Left lung (tissue), 10 donors: Measurements from ENCODE around the gene FTHL17. TPM values are rescaled to one million over a fixed set of nuclear protein-coding genes. Genes with fewer than 3 reads are reported as not detected.

Experiments
- ATAC-seq: fragments of 200-7000 bp; cut with Tn5 transposase; one replicate; pipeline ENCODE4 v1.9.1; 2020; ENCODE audit warnings: moderate library complexity
- DNase-seq, 4 donors: peaks; one replicate each; pipeline ENCODE4 v3.0.0-alpha.2; 2013 to 2020
- H3K27ac ChIP-seq, 2 donors: fragments of 200-600 bp; sonication (generic) in 1 of 2; one replicate each; pipeline versions ENCODE4 v1.5.0 to v1.8.0; 2020 to 2021
- H3K27me3 ChIP-seq, 2 donors: fragments of 200-600 bp; sonication (generic) in 1 of 2; one replicate each; pipeline versions ENCODE4 v1.5.0 to v1.8.0; 2020 to 2021
- H3K36me3 ChIP-seq, 2 donors: fragments of 200-600 bp; sonication (generic) in 1 of 2; one replicate each; pipeline versions ENCODE4 v1.5.0 to v1.8.0; 2020 to 2021
- H3K4me1 ChIP-seq, 2 donors: fragments of 200-600 bp; one replicate each; pipeline ENCODE4 v1.8.0; 2021
- H3K4me3 ChIP-seq, 2 donors: fragments of 200-600 bp; sonication (generic) in 1 of 2; one replicate each; pipeline versions ENCODE4 v1.5.0 to v1.8.0; 2020 to 2021; ENCODE audit warnings: mild to moderate bottlenecking in 1 of 2
- H3K9me3 ChIP-seq, 2 donors: fragments of 200-600 bp; sonication (generic) in 1 of 2; one replicate each; pipeline versions ENCODE4 v1.5.0 to v1.8.0; 2020 to 2021
- CTCF ChIP-seq, 2 donors: fragments of 200-600 bp; sonication (generic) in 1 of 2; IDR thresholded peaks; one replicate each; pipeline versions ENCODE4 v1.5.0 to v1.8.0; 2021; ENCODE audit warnings: antibody characterized with exemption in 2 of 2
- intact Hi-C, 2 donors: fragments of 100-400 bp; cut with DNase I; formaldehyde crosslinking; loops; one replicate each; pipeline versions ENCODE4 v1.11.2 to v1.14.2; 2022
- polyA plus RNA-seq, 6 donors: library from polyadenylated mRNA; unstranded; fragments of 120-200 nt; gene quantifications; one replicate each; pipeline ENCODE4 v1.2.1, GENCODE V29; 2013; ENCODE audit not compliant: insufficient read length in 6 of 6
- total RNA-seq, 2 donors: library from RNA; stranded (reverse); fragmentation: NEBNext Ultra II Directional; extraction: Animal tissue kit (Norgen Biotek cat#: 25700); gene quantifications; one replicate each; pipeline ENCODE4 v1.2.1, GENCODE V29; 2021
- donor health status: DM: no; HTN: yes; CAD: no.
- donor health status: DM: no; HTN: no; CAD: no.

FTHL17 gene
- total and polyA plus RNA-seq, 8 donors: not detected

DNA sequence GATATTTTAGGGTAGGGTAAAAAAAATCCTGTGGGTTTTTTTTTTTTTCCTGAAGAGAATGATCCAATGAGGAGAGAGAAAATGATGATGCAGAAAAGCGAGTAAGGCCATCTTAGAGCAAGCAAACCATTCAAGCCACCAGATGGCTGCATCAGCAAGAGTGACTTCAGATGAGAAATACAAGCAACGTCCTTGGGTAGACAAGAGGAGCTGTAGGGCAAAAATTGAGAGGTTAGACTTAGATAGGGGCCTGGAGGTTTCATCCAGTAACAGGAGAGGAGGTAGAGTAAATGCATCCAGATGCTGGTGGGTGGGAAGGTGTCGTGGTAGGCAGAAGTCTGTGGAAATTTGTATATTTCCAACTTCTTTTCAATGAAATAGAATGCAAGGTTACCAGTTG is 14.6 kb downstream of the FTHL17 start:
- Histone ChIP-seq H3K9me3 (no peaks in the 10 kb centered on the region), H3K36me3 (no peaks in the 10 kb centered on the region), H3K4me3 (no peak overlapping the region), H3K27me3 (no peaks in the 10 kb centered on the region), H3K27ac (no peak overlapping the region), H3K4me1 (no peaks in the 10 kb centered on the region)
- intact Hi-C loops: no loop called here
- ATAC-seq (no peak), DNase-seq (no peak)
- TF ChIP-seq CTCF (IDR thresholded peaks at IDR 0.05): no peak

- intact Hi-C loops: no loop called here
- H3K9me3 ChIP-seq: no peaks in the 10 kb centered on the region
- H3K4me3 ChIP-seq: no peak overlapping the region
- TF ChIP-seq CTCF (IDR thresholded peaks at IDR 0.05): no peak
- no peaks in the 10 kb centered on the region for H3K4me1 ChIP-seq
- ATAC-seq: no peak
- H3K36me3 ChIP-seq: no peaks in the 10 kb centered on the region
- no peak overlapping the region for H3K27ac ChIP-seq
- H3K27me3 ChIP-seq: no peaks in the 10 kb centered on the region
- peak in 1 of 4 donors; percentile 16 for DNase-seq
These were observed 18.2 kb downstream of the FTHL17 start for GRCh38 chrX:31053621-31054020.

GRCh38 chrX:31039327-31039711 is 32.5 kb downstream of the FTHL17 start:
- intact Hi-C loops: no loop called here
- no peak for ATAC-seq
- Histone ChIP-seq H3K9me3 (no peaks in the 10 kb centered on the region), H3K4me3 (no peak overlapping the region), H3K36me3 (no peaks in the 10 kb centered on the region), H3K4me1 (no peaks in the 10 kb centered on the region), H3K27ac (no peak overlapping the region), H3K27me3 (no peaks in the 10 kb centered on the region)
- DNase-seq: no peak
- no peak for TF ChIP-seq CTCF (IDR thresholded peaks at IDR 0.05)

DNA sequence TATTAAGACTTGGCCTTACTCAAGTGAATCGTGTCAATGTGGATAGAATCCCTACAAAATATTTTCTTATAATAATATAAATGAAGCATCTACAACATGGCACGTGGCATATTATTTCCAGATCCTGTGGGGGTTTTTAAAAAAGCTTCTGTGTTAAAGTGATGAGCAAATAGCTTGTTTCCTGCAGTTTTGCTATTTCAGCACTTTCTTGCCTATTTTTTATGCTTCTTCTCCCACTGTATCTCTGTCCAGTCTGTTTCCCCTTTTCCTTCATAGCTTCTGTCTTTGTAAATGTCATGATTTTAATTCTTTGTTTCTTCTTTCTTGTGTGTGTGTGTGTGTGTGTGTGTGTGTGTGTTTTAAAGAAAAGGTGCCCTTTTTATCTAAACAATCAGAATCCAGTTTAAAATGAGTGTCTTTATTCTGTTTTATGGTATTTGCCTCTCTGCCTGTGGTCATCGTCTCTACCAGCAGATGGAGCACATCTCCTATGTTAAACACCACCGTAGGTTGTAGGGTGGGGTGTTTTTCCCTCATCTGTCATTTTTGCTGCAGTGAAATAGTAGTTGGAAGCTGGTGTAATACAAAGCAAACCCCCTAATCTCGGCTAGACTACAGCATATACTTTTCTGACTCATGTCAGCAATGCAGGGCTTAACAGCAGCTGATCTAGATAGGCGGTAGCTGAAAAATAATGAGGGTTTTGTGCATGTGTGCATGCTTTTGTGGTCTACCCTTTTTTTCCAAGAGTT is 33.1 kb downstream of the FTHL17 start:
- H3K36me3 ChIP-seq: no peaks in the 10 kb centered on the region
- no peaks in the 10 kb centered on the region for H3K4me1 ChIP-seq
- ATAC-seq (peak; percentile 82), DNase-seq (peak in 1 of 4 donors; percentile 42)
- H3K27me3 ChIP-seq: no peaks in the 10 kb centered on the region
- H3K9me3 ChIP-seq: no peaks in the 10 kb centered on the region
- peak in 1 of 2 donors; percentile 39 for TF ChIP-seq CTCF (IDR thresholded peaks at IDR 0.05)
- no peak overlapping the region for H3K4me3 ChIP-seq
- intact Hi-C loops: no loop called here
- H3K27ac ChIP-seq: no peak overlapping the region

DNA sequence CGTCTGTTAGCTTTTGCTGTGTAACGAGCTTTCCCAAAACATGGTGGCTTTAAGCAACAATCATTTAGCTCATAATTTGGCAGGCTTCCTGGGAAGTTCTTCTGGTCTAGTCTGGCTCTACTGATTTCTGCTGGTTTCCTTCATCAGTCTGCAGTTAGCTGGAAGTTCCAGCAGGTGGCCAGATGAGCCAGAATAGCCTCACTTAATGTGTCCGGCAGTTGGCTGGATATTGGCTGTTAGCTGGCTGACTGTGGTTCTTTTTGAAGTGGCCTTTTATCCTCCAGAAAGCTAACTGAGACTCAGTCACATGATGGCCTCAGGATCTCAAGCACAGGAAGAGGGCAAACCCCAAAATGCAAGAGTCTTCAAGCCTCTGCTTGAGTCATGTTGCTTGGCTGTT is 34.9 kb downstream of the FTHL17 start:
- H3K4me1 ChIP-seq: no peaks in the 10 kb centered on the region
- H3K36me3 ChIP-seq: no peaks in the 10 kb centered on the region
- intact Hi-C loops: no loop called here
- no peaks in the 10 kb centered on the region for H3K9me3 ChIP-seq
- DNase-seq (peak in 2 of 4 donors; percentile 13 to 46), ATAC-seq (peak; percentile 96)
- peak; percentile 54 to 64 for TF ChIP-seq CTCF (IDR thresholded peaks at IDR 0.05)
- H3K4me3 ChIP-seq: no peak overlapping the region
- H3K27ac ChIP-seq: no peak overlapping the region
- no peaks in the 10 kb centered on the region for H3K27me3 ChIP-seq
